ENCODE results near the gene SUN2. TPM values are rescaled to one million over a fixed set of nuclear protein-coding genes. Genes with fewer than 3 reads are reported as not detected.

The SUN2 gene
- total RNA-seq, 1 experiment from 2014 or later, result 169 TPM

- ChIA-PET POLR2A (ENCODE audit: unreplicated experiment) (no interaction called here), CTCF (no interaction called here)
- Histone ChIP-seq H3F3A (ENCODE audit: insufficient read depth, low read depth) (peaks cover 28% of the 10 kb centered on the region), H3K9me3 (ENCODE audit: insufficient read depth, low read depth) (no peaks in the 10 kb centered on the region), H3K36me3 (ENCODE audit: low read depth) (peaks cover 69% of the 10 kb centered on the region), H4K20me1 (ENCODE audit: insufficient read depth) (peaks cover 15% of the 10 kb centered on the region), H3K79me2 (ENCODE audit: low read depth) (0 out of 2 replicates have a peak, but pooled peaks cover 5% of the 10 kb centered on the region), H3K9me2 (ENCODE audit: insufficient read depth) (no peaks in the 10 kb centered on the region), H3K27me3 (ENCODE audit: insufficient read depth, low read depth) (no peaks in the 10 kb centered on the region), H2AFZ (no peak overlapping the region), H3K27ac (no peak overlapping the region), H3K4me1 (replicated peaks; ENCODE audit: insufficient read depth) (no peaks in the 10 kb centered on the region), H3K4me2 (no peak overlapping the region), H3K4me3 (no peak overlapping the region)
- no peak for DNase-seq
- no TSS peak for BruUV-seq (replicated peaks)
- no peak for TF ChIP-seq EZH2 (IDR thresholded peaks at IDR 0.05; ENCODE audit: low read depth)
- intact Hi-C loops (cut with micrococcal nuclease; ENCODE audit: unreplicated experiment), result no loop called here
Observed at GRCh38 chr22:38727123-38727522, 28.7 kb downstream of the SUN2 start.

GRCh38 chr22:38725900-38726655 lies 29.7 kb downstream of the SUN2 start:
- POLR2A ChIA-PET (ENCODE audit: unreplicated experiment), result no interaction called here

GRCh38 chr22:38724926-38725571 lies 30.7 kb downstream of the SUN2 start:
- Histone ChIP-seq H3K4me1 (replicated peaks; ENCODE audit: insufficient read depth) (no peaks in the 10 kb centered on the region), H3K27me3 (ENCODE audit: insufficient read depth, low read depth) (no peaks in the 10 kb centered on the region), H3K4me2 (no peak overlapping the region), H3K36me3 (ENCODE audit: low read depth) (peaks cover 81% of the 10 kb centered on the region), H2AFZ (no peak overlapping the region), H3K27ac (no peak overlapping the region), H3K9me3 (ENCODE audit: insufficient read depth, low read depth) (no peaks in the 10 kb centered on the region), H4K20me1 (ENCODE audit: insufficient read depth) (peaks cover 29% of the 10 kb centered on the region), H3K4me3 (no peak overlapping the region), H3K79me2 (ENCODE audit: low read depth) (peaks cover 21% of the 10 kb centered on the region; the same call in 1 of the 2 replicates), H3F3A (ENCODE audit: insufficient read depth, low read depth) (peaks cover 16% of the 10 kb centered on the region), H3K9me2 (ENCODE audit: insufficient read depth) (no peaks in the 10 kb centered on the region)
- ChIA-PET POLR2A (ENCODE audit: unreplicated experiment) (interaction anchor here (0.7 kb wide), 1 partner anchor 28 kb away, joined by 3 read pairs; no protein-coding TSS in a partner anchor), CTCF (interaction anchor here (0.6 to 1.3 kb wide), 8 partner anchors 9 to 145 kb away, joined by 3 to 8 read pairs (median 4); no protein-coding TSS in a partner anchor)
- DNase-seq, result no peak
- intact Hi-C loops (cut with micrococcal nuclease; ENCODE audit: unreplicated experiment), result loop anchor here (2.0 kb wide), 1 partner anchor 42 kb away; no protein-coding TSS in a partner anchor
- TF ChIP-seq EZH2 (IDR thresholded peaks at IDR 0.05; ENCODE audit: low read depth) (no peak), CTCF (conservative IDR thresholded peaks at IDR 0.05) (peak; percentile 79)
- BruUV-seq (replicated peaks), result no TSS peak

More at GRCh38 chr22:38725900-38726655, 29.7 kb downstream of the SUN2 start:
- no peaks in the 10 kb centered on the region for H3K4me1 ChIP-seq (replicated peaks; ENCODE audit: insufficient read depth)
- no peaks in the 10 kb centered on the region for H3K9me3 ChIP-seq (ENCODE audit: insufficient read depth, low read depth)
- peaks cover 19% of the 10 kb centered on the region for H4K20me1 ChIP-seq (ENCODE audit: insufficient read depth)
- H3K27me3 ChIP-seq (ENCODE audit: insufficient read depth, low read depth), result no peaks in the 10 kb centered on the region
- H3K4me2 ChIP-seq, result no peak overlapping the region
- H3K9me2 ChIP-seq (ENCODE audit: insufficient read depth), result no peaks in the 10 kb centered on the region
- intact Hi-C loops (cut with micrococcal nuclease; ENCODE audit: unreplicated experiment), result loop anchor here (2.0 kb wide), 1 partner anchor 41 kb away; no protein-coding TSS in a partner anchor
- H3K27ac ChIP-seq, result no peak overlapping the region
- CTCF ChIA-PET, result no interaction called here
- H3F3A ChIP-seq (ENCODE audit: insufficient read depth, low read depth), result peaks cover 19% of the 10 kb centered on the region
- TF ChIP-seq CTCF (conservative IDR thresholded peaks at IDR 0.05) (no peak), EZH2 (IDR thresholded peaks at IDR 0.05; ENCODE audit: low read depth) (no peak)
- no TSS peak for BruUV-seq (replicated peaks)
- H3K4me3 ChIP-seq, result no peak overlapping the region
- H3K79me2 ChIP-seq (ENCODE audit: low read depth), result peaks cover 10% of the 10 kb centered on the region; the same call in 1 of the 2 replicates
- H3K36me3 ChIP-seq (ENCODE audit: low read depth), result peaks cover 76% of the 10 kb centered on the region
- H2AFZ ChIP-seq, result no peak overlapping the region
- no peak for DNase-seq

Measured in PC-9 (cell line).